Measurements from ENCODE around the gene TRPM7.

- no peak for TF ChIP-seq CTCF (IDR thresholded peaks at IDR 0.05; ENCODE audit: borderline replicate concordance, extremely low read depth, low read length, poor library complexity, severe bottlenecking)
- TF ChIP-seq EZH2 (IDR thresholded peaks at IDR 0.05; ENCODE audit: borderline replicate concordance, low read depth, low read length, severe bottlenecking), result no peak
These were observed 92.8 kb downstream of the TRPM7 start for GRCh38 chr15:50593761-50594160.
